Kidney (tissue), 14 donors: ENCODE measurements around the gene NT5C2. TPM values are rescaled to one million over a fixed set of nuclear protein-coding genes. Genes with fewer than 3 reads are reported as not detected.

Experiments
- DNase-seq, 5 donors: peaks; one replicate each; pipeline ENCODE4 v3.0.0-alpha.2; 2013 to 2020
- FAIRE-seq: peaks from 2 replicates; lab custom pipeline; 2012; peaks lifted over from hg19 to GRCh38; lab: Jason Lieb, UNC
- H3K27ac ChIP-seq, 2 donors: one replicate each; pipeline ENCODE4 v1.7.0; 2013; ENCODE audit warnings: low read depth in 2 of 2, low read length in 2 of 2, inconsistent platforms in 1 of 2
- H3K27me3 ChIP-seq: one replicate; pipeline ENCODE4 v1.7.1; 2013; ENCODE audit warnings: low read length, inconsistent platforms; ENCODE audit not compliant: control insufficient read depth, insufficient read depth
- H3K36me3 ChIP-seq, 3 donors: one replicate each; pipeline versions ENCODE4 v1.7.0 to v1.7.1; 2013; ENCODE audit warnings: low read length in 3 of 3, control low read depth in 1 of 3, inconsistent platforms in 1 of 3; ENCODE audit not compliant: insufficient read depth in 3 of 3, control insufficient read depth in 2 of 3
- H3K4me1 ChIP-seq, 3 donors: one replicate each; pipeline versions ENCODE4 v1.7.0 to v1.7.1; 2013; ENCODE audit warnings: low read length in 3 of 3, inconsistent platforms in 1 of 3, low read depth in 1 of 3; ENCODE audit not compliant: control insufficient read depth in 2 of 3, insufficient read depth in 2 of 3
- H3K4me3 ChIP-seq, 3 donors: one replicate each; pipeline versions ENCODE4 v1.7.0 to v1.8.1; 2013; ENCODE audit warnings: low read length in 3 of 3, control low read depth in 1 of 3, inconsistent platforms in 1 of 3
- H3K9ac ChIP-seq, 3 donors: one replicate each; pipeline versions ENCODE4 v1.7.0 to v1.7.1; 2013; ENCODE audit warnings: low read length in 3 of 3, control low read depth in 1 of 3, inconsistent platforms in 1 of 3
- H3K9me3 ChIP-seq, 3 donors: one replicate each; pipeline versions ENCODE4 v1.7.0 to v1.7.1; 2013; ENCODE audit warnings: low read length in 3 of 3, control low read depth in 1 of 3, inconsistent platforms in 1 of 3; ENCODE audit not compliant: control insufficient read depth in 2 of 3, insufficient read depth in 1 of 3
- intact Hi-C: fragments of 100-400 bp; cut with DNase I; formaldehyde crosslinking; loops from one replicate; pipeline ENCODE4 v1.11.1; 2022
- polyA plus RNA-seq: library from polyadenylated mRNA; stranded (reverse); fragments of 350-450 nt; fragmentation: Illumina TruSeq; extraction: RNeasy Lipid Tissue Mini Kit (QIAGEN cat#74804); gene quantifications from one replicate; pipeline ENCODE4 v1.2.3, GENCODE V29; 2014; ENCODE audit warnings: low read depth, low replicate concordance; ENCODE audit not compliant: insufficient read depth
- total RNA-seq: library from RNA; stranded (reverse); fragmentation: NEBNext Ultra II Directional; extraction: Animal tissue kit (Norgen Biotek cat#: 25700); gene quantifications from one replicate; pipeline ENCODE4 v1.2.1, GENCODE V29; 2021
- TF ChIP-seq, protein P1 (sequence below): IDR thresholded peaks from 3 replicates; pipeline ENCODE4 v1.5.1; 2012; ENCODE audit warnings: mild to moderate bottlenecking, moderate library complexity, borderline replicate concordance; ENCODE audit not compliant: insufficient read depth; ENCODE audit errors: extremely low read depth
- donor health status: control.
- donor health status: control.
- donor health status: control.
- donor health status: control.
- donor health status: control.
- donor health status: DM: yes; HTN: yes; CAD: no.
- donor health status: Normal renal cell carcinoma (clear cell type).

Gene NT5C2
- total and polyA plus RNA-seq, 2 donors from 2014 or later: 30.9 to 91.7 TPM

DNA sequence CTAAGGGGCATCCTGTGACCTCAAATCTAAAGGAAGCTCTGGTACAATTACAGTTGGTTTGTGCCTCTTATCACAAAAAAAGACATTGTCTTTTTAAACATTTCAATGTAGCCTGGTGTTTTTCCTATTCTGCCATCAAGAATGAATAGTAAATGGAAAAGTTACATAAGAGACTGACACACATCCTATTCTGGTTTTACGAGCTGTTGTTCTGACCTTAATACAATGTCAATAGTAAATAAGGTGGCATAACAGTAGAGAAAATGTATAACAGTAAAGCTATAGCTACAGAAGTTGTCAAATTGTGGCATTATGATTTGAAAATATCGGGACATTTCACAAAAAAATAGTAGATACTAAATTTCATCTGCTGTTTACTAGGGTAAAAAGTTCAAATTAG is 88.4 kb downstream of the NT5C2 start:
- Histone ChIP-seq H3K27me3 (no peaks in the 10 kb centered on the region), H3K4me1 (no peaks in the 10 kb centered on the region), H3K4me3 (no peak overlapping the region), H3K9me3 (no peaks in the 10 kb centered on the region), H3K9ac (no peak overlapping the region), H3K36me3 (peaks cover 0 to 23% (median 16%) of the 10 kb centered on the region in 3 donors), H3K27ac (no peak overlapping the region)
- no peak for FAIRE-seq
- TF ChIP-seq, protein P1, sequence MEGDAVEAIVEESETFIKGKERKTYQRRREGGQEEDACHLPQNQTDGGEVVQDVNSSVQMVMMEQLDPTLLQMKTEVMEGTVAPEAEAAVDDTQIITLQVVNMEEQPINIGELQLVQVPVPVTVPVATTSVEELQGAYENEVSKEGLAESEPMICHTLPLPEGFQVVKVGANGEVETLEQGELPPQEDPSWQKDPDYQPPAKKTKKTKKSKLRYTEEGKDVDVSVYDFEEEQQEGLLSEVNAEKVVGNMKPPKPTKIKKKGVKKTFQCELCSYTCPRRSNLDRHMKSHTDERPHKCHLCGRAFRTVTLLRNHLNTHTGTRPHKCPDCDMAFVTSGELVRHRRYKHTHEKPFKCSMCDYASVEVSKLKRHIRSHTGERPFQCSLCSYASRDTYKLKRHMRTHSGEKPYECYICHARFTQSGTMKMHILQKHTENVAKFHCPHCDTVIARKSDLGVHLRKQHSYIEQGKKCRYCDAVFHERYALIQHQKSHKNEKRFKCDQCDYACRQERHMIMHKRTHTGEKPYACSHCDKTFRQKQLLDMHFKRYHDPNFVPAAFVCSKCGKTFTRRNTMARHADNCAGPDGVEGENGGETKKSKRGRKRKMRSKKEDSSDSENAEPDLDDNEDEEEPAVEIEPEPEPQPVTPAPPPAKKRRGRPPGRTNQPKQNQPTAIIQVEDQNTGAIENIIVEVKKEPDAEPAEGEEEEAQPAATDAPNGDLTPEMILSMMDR: no peak
- intact Hi-C loops: no loop called here
- no peak for DNase-seq

DNA sequence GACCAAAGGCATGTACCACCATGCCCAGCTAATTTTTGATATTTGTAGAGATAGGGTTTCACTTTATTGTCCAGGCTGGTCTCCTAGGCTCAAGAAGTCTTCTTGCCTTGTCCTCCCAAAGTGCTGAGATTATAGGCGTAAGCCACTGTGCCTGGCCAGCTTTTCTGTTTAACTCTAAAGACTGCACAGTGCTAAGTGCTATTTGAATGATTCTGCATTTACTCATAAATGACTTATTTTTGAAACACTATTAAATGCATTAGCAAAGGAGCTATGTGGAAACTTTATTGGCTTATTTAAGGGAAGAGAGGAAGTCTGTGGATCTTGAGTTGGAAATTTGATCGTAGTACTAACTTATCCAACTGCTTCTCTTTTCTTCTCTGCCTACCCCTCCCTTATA is 89.1 kb downstream of the NT5C2 start:
- DNase-seq: no peak
- no peak overlapping the region for H3K9ac ChIP-seq
- H3K4me1 ChIP-seq: no peaks in the 10 kb centered on the region
- H3K4me3 ChIP-seq: no peak overlapping the region
- no peaks in the 10 kb centered on the region for H3K27me3 ChIP-seq
- H3K36me3 ChIP-seq: peaks cover 0 to 25% (median 17%) of the 10 kb centered on the region in 3 donors
- FAIRE-seq: no peak
- no peaks in the 10 kb centered on the region for H3K9me3 ChIP-seq
- intact Hi-C loops: no loop called here
- H3K27ac ChIP-seq: no peak overlapping the region
- TF ChIP-seq, protein P1: no peak

DNA sequence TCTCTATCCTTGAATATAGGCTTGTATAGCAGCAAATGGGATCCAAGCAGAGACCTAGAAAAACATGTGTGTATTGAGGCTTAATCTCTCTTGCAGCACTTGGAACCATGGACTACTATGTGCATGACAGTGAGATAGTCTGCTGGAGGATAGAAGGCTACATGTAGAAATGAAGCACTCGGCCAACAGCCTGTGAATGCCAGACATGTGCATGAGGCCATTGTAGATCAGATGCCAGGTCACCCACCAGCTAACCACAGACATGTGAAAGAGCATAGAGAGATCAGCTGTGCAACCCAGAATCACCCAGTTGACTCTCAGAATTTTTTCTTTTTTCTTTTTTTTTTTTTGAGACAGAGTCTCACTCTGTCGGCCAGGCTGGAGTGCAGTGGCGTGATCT is 90.9 kb downstream of the NT5C2 start:
- DNase-seq (no peak), FAIRE-seq (no peak)
- Histone ChIP-seq H3K27me3 (no peaks in the 10 kb centered on the region), H3K9ac (no peak overlapping the region), H3K4me3 (no peak overlapping the region), H3K27ac (no peak overlapping the region), H3K9me3 (no peaks in the 10 kb centered on the region), H3K36me3 (peaks cover 3 to 35% (median 28%) of the 10 kb centered on the region in 3 donors), H3K4me1 (no peaks in the 10 kb centered on the region)
- TF ChIP-seq, protein P1: no peak
- intact Hi-C loops: no loop called here

DNA sequence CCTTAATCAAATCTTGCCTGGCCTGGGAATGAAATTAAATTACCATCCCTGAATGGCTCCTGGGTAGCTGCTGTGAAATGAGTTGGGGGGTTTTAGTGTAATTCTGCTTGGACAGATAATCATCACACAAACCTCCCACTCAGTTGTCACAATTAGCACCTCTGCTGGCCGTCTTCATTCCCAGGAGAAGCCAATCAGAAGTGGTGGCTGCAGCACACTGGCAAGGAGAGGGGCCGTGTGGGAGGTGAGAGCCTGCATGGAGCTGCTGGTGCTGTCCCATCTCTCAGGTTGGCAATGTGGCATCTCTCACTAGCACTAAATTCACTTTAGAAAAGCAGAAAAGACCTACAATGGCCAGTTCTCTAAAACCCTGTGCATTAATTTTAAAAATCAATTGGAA is 92.5 kb downstream of the NT5C2 start:
- FAIRE-seq: no peak
- no peak for DNase-seq
- intact Hi-C loops: no loop called here
- TF ChIP-seq, protein P1: no peak
- no peaks in the 10 kb centered on the region for H3K27me3 ChIP-seq
- no peaks in the 10 kb centered on the region for H3K4me1 ChIP-seq
- no peak overlapping the region for H3K27ac ChIP-seq
- H3K36me3 ChIP-seq: peaks cover 3 to 35% (median 33%) of the 10 kb centered on the region in 3 donors
- no peak overlapping the region for H3K9ac ChIP-seq
- H3K9me3 ChIP-seq: no peaks in the 10 kb centered on the region
- no peak overlapping the region for H3K4me3 ChIP-seq
